ENCODE data around the gene CDCA7L. TPM values are rescaled to one million over a fixed set of nuclear protein-coding genes. Genes with fewer than 3 reads are reported as not detected.

Gene CDCA7L
- total and polyA plus RNA-seq, 5 donors: 29.7 to 89.6 (median 60.2) TPM

DNA sequence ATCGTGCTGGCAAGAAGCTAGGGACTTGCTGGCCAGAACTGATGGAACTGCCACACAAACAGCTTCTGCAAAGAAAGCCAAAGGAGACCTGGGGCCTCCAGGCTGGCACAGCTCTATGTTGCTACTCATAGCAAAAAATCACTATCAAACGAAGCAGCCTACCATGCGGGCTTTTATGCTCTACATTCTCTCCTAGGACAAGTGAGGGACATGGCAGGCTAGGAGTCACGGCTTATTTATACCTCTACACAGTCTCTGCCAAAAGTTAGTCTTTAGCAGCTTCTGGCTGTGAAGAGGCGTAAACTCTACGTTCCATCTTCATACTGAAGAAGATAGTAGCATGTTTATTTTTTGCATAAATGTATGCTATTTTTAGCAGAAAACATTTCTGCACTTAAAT is 35.4 kb downstream of the CDCA7L start:
- H3K9me3 ChIP-seq (ENCODE audit: control insufficient read depth, low read length): no peaks in the 10 kb centered on the region
- ATAC-seq (peak; percentile 75 to 78), DNase-seq (no peak)
- peak overlapping the region; percentile 85 for H3K27ac ChIP-seq (ENCODE audit: low read length)
- H3K4me3 ChIP-seq (ENCODE audit: low read length): no peak overlapping the region
- peaks cover 4% of the 10 kb centered on the region for H3K4me1 ChIP-seq (ENCODE audit: control insufficient read depth, insufficient read depth, low read length)
- intact Hi-C loops (cut with DNase I): no loop called here
- no peaks in the 10 kb centered on the region for H3K27me3 ChIP-seq (ENCODE audit: control insufficient read depth, insufficient read depth)
- 69% methylated on average over 6 of the region's 6 CpGs for WGBS

DNA sequence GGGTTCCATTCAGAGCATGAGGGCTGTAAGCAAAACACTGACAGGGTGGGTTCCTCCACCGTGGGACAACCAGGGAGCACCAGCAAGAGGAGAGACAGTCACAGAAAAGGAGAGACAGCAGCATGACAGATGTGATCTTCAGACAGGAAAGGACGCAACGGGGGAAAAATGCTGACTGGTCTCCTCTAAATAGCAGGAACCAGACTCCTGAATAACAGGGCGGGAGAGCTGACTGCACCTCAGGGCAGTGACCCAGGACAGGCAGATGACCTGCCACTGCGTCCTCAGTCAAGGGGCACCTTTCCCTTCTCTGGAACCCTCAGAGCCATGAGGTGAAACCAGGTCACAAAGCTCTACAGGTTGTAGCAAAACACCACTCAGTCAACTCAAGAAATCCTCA is 37.0 kb downstream of the CDCA7L start:
- peaks cover 2% of the 10 kb centered on the region for H3K4me1 ChIP-seq (ENCODE audit: control insufficient read depth, insufficient read depth, low read length)
- ATAC-seq: no peak
- H3K9me3 ChIP-seq (ENCODE audit: control insufficient read depth, low read length): no peaks in the 10 kb centered on the region
- H3K4me3 ChIP-seq (ENCODE audit: low read length): no peak overlapping the region
- H3K27ac ChIP-seq (ENCODE audit: low read length): peak overlapping the region; percentile 14
- DNase-seq: no peak
- intact Hi-C loops (cut with DNase I): no loop called here
- H3K27me3 ChIP-seq (ENCODE audit: control insufficient read depth, insufficient read depth): no peaks in the 10 kb centered on the region
- WGBS: 87% methylated on average over 5 of the region's 5 CpGs

GRCh38 chr7:21903020-21903786 is 42.5 kb downstream of the CDCA7L start:
- no peak overlapping the region for H3K27ac ChIP-seq (ENCODE audit: low read length)
- intact Hi-C loops (cut with DNase I): no loop called here
- H3K27me3 ChIP-seq (ENCODE audit: control insufficient read depth, insufficient read depth): no peaks in the 10 kb centered on the region
- ATAC-seq (peak in 1 of 2 donors; percentile 23), DNase-seq (no peak)
- WGBS: 72% methylated on average over 14 of the region's 14 CpGs
- H3K4me1 ChIP-seq (ENCODE audit: control insufficient read depth, insufficient read depth, low read length): no peaks in the 10 kb centered on the region
- H3K4me3 ChIP-seq (ENCODE audit: low read length): no peak overlapping the region
- H3K9me3 ChIP-seq (ENCODE audit: control insufficient read depth, low read length): no peaks in the 10 kb centered on the region

- Histone ChIP-seq H3K4me1 (ENCODE audit: control insufficient read depth, insufficient read depth, low read length) (no peaks in the 10 kb centered on the region), H3K27me3 (ENCODE audit: control insufficient read depth, insufficient read depth) (no peaks in the 10 kb centered on the region), H3K9me3 (ENCODE audit: control insufficient read depth, low read length) (no peaks in the 10 kb centered on the region), H3K4me3 (ENCODE audit: low read length) (no peak overlapping the region), H3K27ac (ENCODE audit: low read length) (no peak overlapping the region)
- ATAC-seq (no peak), DNase-seq (no peak)
- 76% methylated on average over 5 of the region's 5 CpGs for WGBS
- intact Hi-C loops (cut with DNase I): no loop called here
These were observed 43.5 kb downstream of the CDCA7L start for GRCh38 chr7:21902240-21902639.

- 81% methylated on average over 17 of the region's 17 CpGs for WGBS
- H3K27me3 ChIP-seq (ENCODE audit: control insufficient read depth, insufficient read depth): no peaks in the 10 kb centered on the region
- H3K4me3 ChIP-seq (ENCODE audit: low read length): no peak overlapping the region
- intact Hi-C loops (cut with DNase I): no loop called here
- DNase-seq (no peak), ATAC-seq (peak in 1 of 2 donors; percentile 31)
- H3K4me1 ChIP-seq (ENCODE audit: control insufficient read depth, insufficient read depth, low read length): no peaks in the 10 kb centered on the region
- H3K9me3 ChIP-seq (ENCODE audit: control insufficient read depth, low read length): no peaks in the 10 kb centered on the region
- H3K27ac ChIP-seq (ENCODE audit: low read length): no peak overlapping the region
These were observed 47.3 kb downstream of the CDCA7L start for GRCh38 chr7:21898265-21898930.

GRCh38 chr7:21893401-21893800 is 52.3 kb downstream of the CDCA7L start:
- no peaks in the 10 kb centered on the region for H3K27me3 ChIP-seq (ENCODE audit: control insufficient read depth, insufficient read depth)
- ATAC-seq (no peak), DNase-seq (no peak)
- no peaks in the 10 kb centered on the region for H3K4me1 ChIP-seq (ENCODE audit: control insufficient read depth, insufficient read depth, low read length)
- intact Hi-C loops (cut with DNase I): no loop called here
- H3K9me3 ChIP-seq (ENCODE audit: control insufficient read depth, low read length): no peaks in the 10 kb centered on the region
- no peak overlapping the region for H3K27ac ChIP-seq (ENCODE audit: low read length)
- H3K4me3 ChIP-seq (ENCODE audit: low read length): no peak overlapping the region
- 81% methylated on average over 3 of the region's 3 CpGs for WGBS

DNA sequence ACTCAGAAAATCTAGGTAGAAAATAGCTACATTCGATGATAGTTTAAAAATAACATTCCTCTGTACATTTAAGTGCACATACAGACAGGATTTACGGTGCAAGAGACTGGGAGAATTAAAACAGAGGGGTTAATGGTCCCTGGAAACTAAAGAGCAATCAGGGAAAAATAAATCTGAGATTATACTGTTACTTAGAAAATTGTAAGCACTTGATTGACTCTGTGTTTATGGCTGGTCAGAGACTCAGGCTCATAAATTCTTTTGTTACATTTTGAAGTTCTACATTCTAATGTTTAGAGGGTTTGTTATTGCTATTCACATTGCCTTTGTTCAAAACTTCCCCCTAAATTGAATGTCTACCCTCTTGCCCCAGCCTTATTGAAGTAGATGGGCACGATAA is 54.4 kb downstream of the CDCA7L start:
- Histone ChIP-seq H3K9me3 (ENCODE audit: control insufficient read depth, low read length) (no peaks in the 10 kb centered on the region), H3K4me1 (ENCODE audit: control insufficient read depth, insufficient read depth, low read length) (no peaks in the 10 kb centered on the region), H3K4me3 (ENCODE audit: low read length) (no peak overlapping the region), H3K27me3 (ENCODE audit: control insufficient read depth, insufficient read depth) (no peaks in the 10 kb centered on the region), H3K27ac (ENCODE audit: low read length) (no peak overlapping the region)
- WGBS: 88% methylated on average over 3 of the region's 3 CpGs
- intact Hi-C loops (cut with DNase I): no loop called here
- no peak for DNase-seq
- no peak for ATAC-seq

DNA sequence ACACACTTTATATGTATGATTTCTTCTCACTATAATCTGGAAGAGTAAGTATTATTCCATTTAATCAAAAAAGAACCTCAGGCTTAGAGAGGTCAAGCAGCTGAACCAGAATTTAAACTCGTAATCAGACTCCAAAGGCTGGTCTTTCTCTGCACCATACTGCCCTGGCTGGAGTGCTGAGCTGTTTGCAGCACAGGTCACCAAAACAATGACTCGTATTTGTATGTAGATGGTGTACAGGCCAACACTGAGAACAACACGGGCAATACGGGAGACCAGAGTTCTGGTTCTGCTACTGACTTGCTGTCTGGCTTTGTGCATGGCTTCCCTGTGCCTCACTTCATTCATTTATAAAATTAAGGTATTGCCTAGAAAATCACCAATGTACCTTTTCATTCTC is 57.9 kb downstream of the CDCA7L start:
- H3K27ac ChIP-seq (ENCODE audit: low read length): no peak overlapping the region
- H3K27me3 ChIP-seq (ENCODE audit: control insufficient read depth, insufficient read depth): no peaks in the 10 kb centered on the region
- intact Hi-C loops (cut with DNase I): no loop called here
- no peak overlapping the region for H3K4me3 ChIP-seq (ENCODE audit: low read length)
- ATAC-seq (no peak), DNase-seq (no peak)
- H3K9me3 ChIP-seq (ENCODE audit: control insufficient read depth, low read length): no peaks in the 10 kb centered on the region
- H3K4me1 ChIP-seq (ENCODE audit: control insufficient read depth, insufficient read depth, low read length): no peaks in the 10 kb centered on the region
- 86% methylated on average over 4 of the region's 4 CpGs for WGBS

DNA sequence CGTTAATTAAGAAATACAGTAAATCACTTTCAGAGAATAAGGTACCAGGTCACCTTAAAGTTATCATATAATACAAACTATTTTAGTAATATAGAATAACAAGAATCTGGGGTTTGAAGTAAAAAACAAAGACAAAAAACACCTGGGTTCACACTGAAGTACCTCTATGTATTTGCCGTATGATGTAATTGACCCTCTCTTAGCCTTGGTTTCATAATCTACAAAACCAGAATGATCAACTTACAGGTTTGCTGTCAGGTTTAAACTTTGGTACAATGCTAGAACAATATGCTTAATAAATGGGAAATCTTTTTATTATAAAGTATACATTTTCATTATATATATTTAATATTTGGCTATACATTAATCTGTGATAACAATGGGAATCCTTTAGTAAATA is 58.3 kb downstream of the CDCA7L start:
- no peak overlapping the region for H3K27ac ChIP-seq (ENCODE audit: low read length)
- no peak for DNase-seq
- H3K27me3 ChIP-seq (ENCODE audit: control insufficient read depth, insufficient read depth): no peaks in the 10 kb centered on the region
- ATAC-seq: no peak
- 91% methylated on average over 2 of the region's 2 CpGs for WGBS
- H3K4me3 ChIP-seq (ENCODE audit: low read length): no peak overlapping the region
- no peaks in the 10 kb centered on the region for H3K9me3 ChIP-seq (ENCODE audit: control insufficient read depth, low read length)
- no peaks in the 10 kb centered on the region for H3K4me1 ChIP-seq (ENCODE audit: control insufficient read depth, insufficient read depth, low read length)
- intact Hi-C loops (cut with DNase I): no loop called here

- intact Hi-C loops (cut with DNase I): no loop called here
- Histone ChIP-seq H3K4me3 (ENCODE audit: low read length) (no peak overlapping the region), H3K27me3 (ENCODE audit: control insufficient read depth, insufficient read depth) (no peaks in the 10 kb centered on the region), H3K27ac (ENCODE audit: low read length) (no peak overlapping the region), H3K4me1 (ENCODE audit: control insufficient read depth, insufficient read depth, low read length) (no peaks in the 10 kb centered on the region), H3K9me3 (ENCODE audit: control insufficient read depth, low read length) (no peaks in the 10 kb centered on the region)
- 28% methylated on average over 4 of the region's 4 CpGs for WGBS
- ATAC-seq (peak in 1 of 2 donors; percentile 26), DNase-seq (no peak)
These were observed 59.3 kb downstream of the CDCA7L start for GRCh38 chr7:21886396-21886795.

DNA sequence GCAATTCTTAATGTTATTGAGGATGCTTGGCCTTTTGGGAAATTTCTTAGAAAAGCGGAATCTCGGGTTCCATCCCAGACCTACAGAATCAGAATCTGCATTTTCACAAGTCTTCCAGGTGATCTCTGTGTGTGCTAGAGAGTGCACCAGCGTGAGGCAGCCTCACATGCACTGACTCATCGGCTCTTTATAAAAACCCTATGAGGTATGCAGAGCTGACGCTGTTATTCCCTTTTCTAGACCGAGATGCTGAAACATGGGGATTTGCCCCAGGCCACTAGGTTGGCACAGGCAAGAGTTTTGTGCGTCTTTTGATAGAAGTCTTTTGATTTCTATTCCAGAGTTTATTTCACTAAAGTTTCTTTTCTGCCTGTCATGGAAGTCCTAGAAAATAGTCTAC is 61.2 kb downstream of the CDCA7L start:
- no peak for DNase-seq
- 93% methylated on average over 7 of the region's 7 CpGs for WGBS

More for the DNA sequence above, 61.2 kb downstream of the CDCA7L start:
- Histone ChIP-seq H3K4me3 (ENCODE audit: low read length) (no peak overlapping the region), H3K27me3 (ENCODE audit: control insufficient read depth, insufficient read depth) (no peaks in the 10 kb centered on the region), H3K4me1 (ENCODE audit: control insufficient read depth, insufficient read depth, low read length) (no peaks in the 10 kb centered on the region), H3K27ac (ENCODE audit: low read length) (no peak overlapping the region), H3K9me3 (ENCODE audit: control insufficient read depth, low read length) (no peaks in the 10 kb centered on the region)
- intact Hi-C loops (cut with DNase I): no loop called here
- no peak for ATAC-seq

All from right cardiac atrium (tissue), 5 donors.